Measurements from ENCODE around the gene INPP5D. TPM values are rescaled to one million over a fixed set of nuclear protein-coding genes. Genes with fewer than 3 reads are reported as not detected.

Gene INPP5D
- total and polyA plus RNA-seq, 2 donors (not counting 3 experiments of a cell fraction or from before 2014, with no cell fraction given) = 13.9 to 46.6 TPM

- Histone ChIP-seq H3K27me3 (ENCODE audit: control insufficient read depth in 2 of 2, insufficient read depth in 2 of 2, low read length in 2 of 2) (peaks cover 0 to 3% of the 10 kb centered on the region in 2 experiments), H3K4me3 (replicated peaks in 1 of 3; ENCODE audit: insufficient read depth in 1 of 3, low read depth in 1 of 3, low read length in 3 of 3) (no peak overlapping the region), H3K9me1 (replicated peaks; ENCODE audit: control insufficient read depth, extremely low read depth, insufficient read depth, low read length) (no peaks in the 10 kb centered on the region), H2AFZ (ENCODE audit: low read depth, low read length) (no peak overlapping the region), H3K27ac (ENCODE audit: insufficient read depth, low read depth, low read length) (no peak overlapping the region), H3K9me3 (replicated peaks; ENCODE audit: control insufficient read depth, insufficient read depth, low read length) (no peaks in the 10 kb centered on the region), H3K79me2 (ENCODE audit: control insufficient read depth, insufficient read depth, low read length) (no peaks in the 10 kb centered on the region), H3K9ac (replicated peaks; ENCODE audit: extremely low read depth, insufficient read depth, low read length) (no peak overlapping the region), H3K4me1 (ENCODE audit: control insufficient read depth, extremely low read depth, insufficient read depth, low read length) (no peaks in the 10 kb centered on the region), H3K36me3 (ENCODE audit: control insufficient read depth in 2 of 2, extremely low read depth in 1 of 2, insufficient read depth in 2 of 2, low read length in 2 of 2) (no peaks in the 10 kb centered on the region), H3K4me2 (ENCODE audit: insufficient read depth, low read length) (no peak overlapping the region), H4K20me1 (replicated peaks; ENCODE audit: control insufficient read depth, extremely low read depth, insufficient read depth, low read length) (no peaks in the 10 kb centered on the region)
- ChIA-PET POLR2A (no interaction called here), CTCF (no interaction called here)
- dilution Hi-C loops (cut with MboI; ENCODE audit: extremely low pct_ligation_motif_present, low sequenced_read_pairs) = no loop called here
- BruUV-seq (replicated peaks) = no TSS peak
- TF ChIP-seq EZH2 (IDR thresholded peaks at IDR 0.05; ENCODE audit: borderline replicate concordance, low read depth, low read length, severe bottlenecking) = no peak
- TF ChIP-seq MAX (IDR thresholded peaks at IDR 0.05; ENCODE audit: insufficient read depth, insufficient read length) = no peak
- intact Hi-C loops (cut with micrococcal nuclease) = no loop called here
- no peak for DNase-seq (ENCODE audit: low read depth, low spot score)
- no peak for FAIRE-seq
These were observed 161.4 kb downstream of the INPP5D start for GRCh38 chr2:233221378-233222063.

- H3K4me3 ChIP-seq (replicated peaks in 1 of 3; ENCODE audit: insufficient read depth in 1 of 3, low read depth in 1 of 3, low read length in 3 of 3) = no peak overlapping the region
- no peak overlapping the region for H3K9ac ChIP-seq (replicated peaks; ENCODE audit: extremely low read depth, insufficient read depth, low read length)
- DNase-seq (ENCODE audit: low read depth, low spot score) (no peak), FAIRE-seq (no peak)
- no peaks in the 10 kb centered on the region for H3K9me3 ChIP-seq (replicated peaks; ENCODE audit: control insufficient read depth, insufficient read depth, low read length)
- dilution Hi-C loops (cut with MboI; ENCODE audit: extremely low pct_ligation_motif_present, low sequenced_read_pairs) = no loop called here
- no peaks in the 10 kb centered on the region for H3K4me1 ChIP-seq (ENCODE audit: control insufficient read depth, extremely low read depth, insufficient read depth, low read length)
- H4K20me1 ChIP-seq (replicated peaks; ENCODE audit: control insufficient read depth, extremely low read depth, insufficient read depth, low read length) = no peaks in the 10 kb centered on the region
- no peak overlapping the region for H2AFZ ChIP-seq (ENCODE audit: low read depth, low read length)
- no peaks in the 10 kb centered on the region for H3K36me3 ChIP-seq (ENCODE audit: control insufficient read depth in 2 of 2, extremely low read depth in 1 of 2, insufficient read depth in 2 of 2, low read length in 2 of 2)
- peaks cover 0 to 5% of the 10 kb centered on the region in 2 experiments for H3K27me3 ChIP-seq (ENCODE audit: control insufficient read depth in 2 of 2, insufficient read depth in 2 of 2, low read length in 2 of 2)
- TF ChIP-seq POLR2A (IDR thresholded peaks at IDR 0.05; ENCODE audit: low read depth, low read length) = no peak
- no peak for TF ChIP-seq JUN (IDR thresholded peaks at IDR 0.05; ENCODE audit: borderline replicate concordance, insufficient read depth, insufficient read length, low read depth)
- no peak for TF ChIP-seq POLR2AphosphoS5 (IDR thresholded peaks at IDR 0.05; ENCODE audit: insufficient read depth, low read depth, low read length)
- TF ChIP-seq FOS (IDR thresholded peaks at IDR 0.05; ENCODE audit: borderline replicate concordance, insufficient read depth, low read length) = no peak
- TF ChIP-seq MYC (IDR thresholded peaks at IDR 0.05; ENCODE audit: low read depth, low read length) = no peak
- no peak for TF ChIP-seq EZH2 (IDR thresholded peaks at IDR 0.05; ENCODE audit: borderline replicate concordance, low read depth, low read length, severe bottlenecking)
- no peak for TF ChIP-seq GATA2 (IDR thresholded peaks at IDR 0.05; ENCODE audit: insufficient read depth, insufficient read length, low read depth, low read length)
- no peak for TF ChIP-seq CTCF (IDR thresholded peaks at IDR 0.05; ENCODE audit: extremely low read depth in 1 of 2, insufficient read depth in 1 of 2, low read depth in 1 of 2, low read length in 2 of 2)
- no peak for TF ChIP-seq MAX (IDR thresholded peaks at IDR 0.05; ENCODE audit: insufficient read depth, insufficient read length)
- ChIA-PET CTCF (interaction anchor here (1.1 to 1.7 kb wide), 2 partner anchors 16 to 194 kb away, joined by 3 to 4 read pairs; no protein-coding TSS in a partner anchor), POLR2A (interaction anchor here (1.2 kb wide), 1 partner anchor 21 kb away, joined by 5 read pairs; no protein-coding TSS in a partner anchor)
- intact Hi-C loops (cut with micrococcal nuclease) = no loop called here
- no TSS peak for BruUV-seq (replicated peaks)
- no peaks in the 10 kb centered on the region for H3K9me1 ChIP-seq (replicated peaks; ENCODE audit: control insufficient read depth, extremely low read depth, insufficient read depth, low read length)
- no peaks in the 10 kb centered on the region for H3K79me2 ChIP-seq (ENCODE audit: control insufficient read depth, insufficient read depth, low read length)
- no peak overlapping the region for H3K4me2 ChIP-seq (ENCODE audit: insufficient read depth, low read length)
- no peak overlapping the region for H3K27ac ChIP-seq (ENCODE audit: insufficient read depth, low read depth, low read length)
These were observed 163.1 kb downstream of the INPP5D start for GRCh38 chr2:233223059-233223894.

All from endothelial cell of umbilical vein (primary cell).